Breast epithelium (tissue), 4 donors: ENCODE measurements around the gene KIF12. TPM values are rescaled to one million over a fixed set of nuclear protein-coding genes. Genes with fewer than 3 reads are reported as not detected.
A peak's percentile ranks its signal among the peaks of the same experiment; 100 is the strongest.

ENCODE experiments used
- DNase-seq, 2 donors: peaks; one replicate each; pipeline ENCODE4 v3.0.0-alpha.2; 2019; ENCODE audit warnings: low spot score in 2 of 2
- H3K27ac ChIP-seq, 2 donors: fragments of 200-600 bp; sonication (generic) in 1 of 2; one replicate each; pipeline ENCODE4 v1.5.1; 2016 to 2019; ENCODE audit warnings: mild to moderate bottlenecking in 1 of 2
- H3K27me3 ChIP-seq, 2 donors: fragments of 200-600 bp; sonication (generic) in 1 of 2; one replicate each; pipeline versions ENCODE4 v1.5.1 to v1.6.0; 2017 to 2019; ENCODE audit warnings: control low read depth in 1 of 2, mild to moderate bottlenecking in 1 of 2
- H3K36me3 ChIP-seq: fragments of 200-600 bp; one replicate; pipeline ENCODE4 v1.5.1; 2019
- H3K4me1 ChIP-seq, 2 donors: fragments of 200-600 bp; sonication (generic); one replicate each; pipeline ENCODE4 v1.5.1; 2016 to 2019; ENCODE audit warnings: control low read depth in 1 of 2
- H3K4me3 ChIP-seq, 3 donors: fragments of 200-600 bp; sonication (generic); 1 replicate in 2 of 3; 2 replicates in 1 of 3; pipeline ENCODE4 v1.5.1; 2016 to 2019; ENCODE audit warnings: mild to moderate bottlenecking in 3 of 3, moderate library complexity in 2 of 3
- H3K9me3 ChIP-seq, 2 donors: fragments of 200-600 bp; sonication (generic) in 1 of 2; one replicate each; pipeline ENCODE4 v1.5.1; 2016 to 2019; ENCODE audit warnings: control low read depth in 1 of 2
- CTCF ChIP-seq, 3 donors: fragments of 450-650 bp; IDR thresholded peaks; one replicate each; pipeline ENCODE4 v1.5.1; 2016 to 2017; ENCODE audit warnings: antibody characterized with exemption in 3 of 3, mild to moderate bottlenecking in 3 of 3, moderate library complexity in 3 of 3
- POLR2A ChIP-seq: fragments of 450-650 bp; IDR thresholded peaks from one replicate; pipeline ENCODE4 v1.6.1; 2016; ENCODE audit warnings: antibody characterized with exemption, mild to moderate bottlenecking, moderate library complexity
- POLR2AphosphoS5 ChIP-seq, 3 donors: sonication (generic); formaldehyde crosslinking; IDR thresholded peaks; one replicate each; pipeline ENCODE4 v1.6.1; 2017; ENCODE audit warnings: antibody characterized with exemption in 3 of 3
- intact Hi-C: fragments of 100-400 bp; cut with DNase I; formaldehyde crosslinking; loops from one replicate; pipeline ENCODE4 v1.15.1; 2023; ENCODE audit warnings: low total_unique reads
- total RNA-seq, 3 donors: library from RNA; depleted of rRNA; stranded (reverse); fragments of >200 nt; gene quantifications; one replicate each; pipeline ENCODE4 v1.1.0, GENCODE V29; 2016

The KIF12 gene
- total RNA-seq, 3 donors from 2014 or later: 14.4 to 34.4 TPM; not detected in 1

- Histone ChIP-seq H3K27ac (peak overlapping the region in 1 of 2 donors; percentile 7), H3K9me3 (no peaks in the 10 kb centered on the region), H3K36me3 (no peaks in the 10 kb centered on the region), H3K4me3 (no peak overlapping the region), H3K27me3 (no peaks in the 10 kb centered on the region), H3K4me1 (no peaks in the 10 kb centered on the region)
- TF ChIP-seq CTCF (IDR thresholded peaks at IDR 0.05) (no peak), POLR2A (no peak), POLR2AphosphoS5 (IDR thresholded peaks at IDR 0.05) (no peak)
- no peak for DNase-seq
- intact Hi-C loops: no loop called here
These were observed 20.4 kb upstream of the KIF12 start for GRCh38 chr9:114119242-114120191.

GRCh38 chr9:114117996-114118830 is 19.1 kb upstream of the KIF12 start:
- H3K27me3 ChIP-seq: no peaks in the 10 kb centered on the region
- DNase-seq: peak in 1 of 2 donors; percentile 42
- no peaks in the 10 kb centered on the region for H3K9me3 ChIP-seq

GRCh38 chr9:114117614-114117995 is 18.5 kb upstream of the KIF12 start:
- intact Hi-C loops: no loop called here
- Histone ChIP-seq H3K36me3 (no peaks in the 10 kb centered on the region), H3K4me1 (peaks cover 0 to 5% of the 10 kb centered on the region in 2 donors), H3K4me3 (no peak overlapping the region), H3K27ac (peak overlapping the region; percentile 66 to 81), H3K9me3 (no peaks in the 10 kb centered on the region), H3K27me3 (no peaks in the 10 kb centered on the region)
- no peak for DNase-seq
- TF ChIP-seq POLR2A (no peak), POLR2AphosphoS5 (IDR thresholded peaks at IDR 0.05) (no peak), CTCF (IDR thresholded peaks at IDR 0.05) (no peak)

More at GRCh38 chr9:114117996-114118830, 19.1 kb upstream of the KIF12 start:
- intact Hi-C loops: no loop called here
- peak overlapping the region in 1 of 3 donors; percentile 36 for H3K4me3 ChIP-seq
- H3K36me3 ChIP-seq: no peaks in the 10 kb centered on the region
- TF ChIP-seq POLR2A: no peak
- no peak for TF ChIP-seq POLR2AphosphoS5 (IDR thresholded peaks at IDR 0.05)
- no peak for TF ChIP-seq CTCF (IDR thresholded peaks at IDR 0.05)
- H3K27ac ChIP-seq: peak overlapping the region; percentile 66 to 81
- peaks cover 0 to 4% of the 10 kb centered on the region in 2 donors for H3K4me1 ChIP-seq

- Histone ChIP-seq H3K9me3 (no peaks in the 10 kb centered on the region), H3K27me3 (no peaks in the 10 kb centered on the region), H3K27ac (no peak overlapping the region), H3K36me3 (no peaks in the 10 kb centered on the region), H3K4me1 (peaks cover 0 to 5% of the 10 kb centered on the region in 2 donors), H3K4me3 (no peak overlapping the region)
- DNase-seq: no peak
- TF ChIP-seq CTCF (IDR thresholded peaks at IDR 0.05) (no peak), POLR2AphosphoS5 (IDR thresholded peaks at IDR 0.05) (no peak), POLR2A (no peak)
- intact Hi-C loops: no loop called here
These were observed 17.1 kb upstream of the KIF12 start for GRCh38 chr9:114116126-114116747.
